Stimulated activated memory B cell treated with anti-CD40 and anti-IgM and Interleukin-4, amounts not matched to agents 10 μg/mL and 1 μg/mL and 100 μg/mL, for 72 hours (primary cell): ENCODE results near the gene GRID2IP.
"Not testable (repeated sequence)": the region's sequence is repeated elsewhere in the genome, so short reads cannot be mapped to it uniquely, and the experiment has no call there.

Experiments used
- ATAC-seq: fragments of 150-1000 bp; cut with Tn5 transposase; 2 replicates; pipeline ENCODE4 v1.10.0; 2021
- H3K27ac Mint-ChIP-seq: one replicate; pipeline ENCODE4 v1.8.0; 2022; ENCODE audit warnings: mild to moderate bottlenecking, mixed read lengths
- H3K27me3 Mint-ChIP-seq: one replicate; pipeline ENCODE4 v1.8.0; 2022; ENCODE audit warnings: mixed read lengths
- H3K36me3 Mint-ChIP-seq: one replicate; pipeline ENCODE4 v1.8.0; 2022; ENCODE audit warnings: mixed read lengths
- H3K4me1 Mint-ChIP-seq: one replicate; pipeline ENCODE4 v1.8.0; 2022; ENCODE audit warnings: mixed read lengths
- H3K4me3 Mint-ChIP-seq: one replicate; pipeline ENCODE4 v1.8.0; 2022; ENCODE audit warnings: mild to moderate bottlenecking, moderate library complexity, mixed read lengths
- H3K9me3 Mint-ChIP-seq: one replicate; pipeline ENCODE4 v1.8.0; 2022; ENCODE audit warnings: mixed read lengths

Gene GRID2IP

DNA sequence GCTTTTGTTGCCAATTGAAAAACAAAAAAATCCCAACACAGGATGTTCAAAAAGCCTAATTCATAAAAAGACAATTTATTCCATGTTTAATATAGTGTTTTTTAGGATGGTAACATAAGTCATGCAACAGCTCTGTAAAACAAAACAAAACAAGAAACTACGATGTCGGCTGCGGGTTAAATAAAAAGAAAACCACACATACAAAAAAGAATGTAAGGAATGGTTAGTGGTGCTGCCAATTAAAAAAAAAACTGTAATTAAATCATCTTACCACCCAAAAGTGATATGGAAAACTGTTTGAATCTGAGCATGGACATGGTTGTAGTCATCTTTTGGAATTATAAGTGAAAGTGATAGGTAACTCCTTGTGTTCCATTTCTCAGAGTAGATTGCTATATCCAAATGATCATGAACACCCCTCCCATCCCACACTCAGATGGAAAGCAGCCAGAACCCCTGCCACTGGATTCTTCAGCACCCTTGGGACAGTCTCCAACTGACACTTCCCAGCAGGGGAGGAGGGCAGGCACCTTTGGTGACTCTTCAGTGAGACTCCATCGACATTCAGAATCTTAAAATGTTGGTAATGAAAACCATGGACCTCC, 89.2 kb downstream of the GRID2IP start:
- ATAC-seq, result no peak
- Mint-ChIP-seq H3K27me3 (no peaks in the 10 kb centered on the region), H3K36me3 (peaks cover 34% of the 10 kb centered on the region), H3K9me3 (no peaks in the 10 kb centered on the region), H3K27ac (no peak overlapping the region), H3K4me1 (peaks cover 8% of the 10 kb centered on the region), H3K4me3 (no peak overlapping the region)

DNA sequence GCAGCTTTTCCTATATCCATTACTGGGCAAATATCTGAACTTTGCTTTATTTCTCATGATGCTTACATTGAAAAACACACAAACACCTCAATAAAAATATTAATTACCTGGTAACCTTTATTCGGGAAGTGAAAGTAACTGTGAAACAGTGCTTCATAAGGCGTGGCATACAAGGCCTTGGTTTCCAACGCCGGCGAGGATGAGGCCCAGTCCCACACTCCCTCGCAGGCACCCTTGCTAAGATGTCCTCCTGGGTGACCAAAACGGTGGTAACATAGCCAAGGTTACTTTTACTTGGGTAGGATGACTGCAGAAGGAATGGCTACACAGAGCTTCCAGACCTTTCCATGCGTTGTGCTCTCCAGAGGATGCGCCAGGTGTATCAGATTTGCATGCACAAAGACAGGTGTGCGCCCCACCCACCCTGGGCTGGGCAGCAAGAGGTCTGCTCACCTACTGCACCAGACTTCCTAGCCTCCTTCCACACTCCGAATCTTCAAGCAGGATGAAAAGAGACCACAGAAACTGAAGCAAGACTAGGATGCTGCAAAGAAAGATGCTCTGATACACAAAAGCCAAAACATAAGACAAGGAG, 90.2 kb downstream of the GRID2IP start:
- Mint-ChIP-seq H3K27me3 (no peaks in the 10 kb centered on the region), H3K9me3 (no peaks in the 10 kb centered on the region), H3K4me3 (no peak overlapping the region), H3K4me1 (peaks cover 8% of the 10 kb centered on the region), H3K27ac (no peak overlapping the region), H3K36me3 (peaks cover 24% of the 10 kb centered on the region)
- ATAC-seq, result no peak

DNA sequence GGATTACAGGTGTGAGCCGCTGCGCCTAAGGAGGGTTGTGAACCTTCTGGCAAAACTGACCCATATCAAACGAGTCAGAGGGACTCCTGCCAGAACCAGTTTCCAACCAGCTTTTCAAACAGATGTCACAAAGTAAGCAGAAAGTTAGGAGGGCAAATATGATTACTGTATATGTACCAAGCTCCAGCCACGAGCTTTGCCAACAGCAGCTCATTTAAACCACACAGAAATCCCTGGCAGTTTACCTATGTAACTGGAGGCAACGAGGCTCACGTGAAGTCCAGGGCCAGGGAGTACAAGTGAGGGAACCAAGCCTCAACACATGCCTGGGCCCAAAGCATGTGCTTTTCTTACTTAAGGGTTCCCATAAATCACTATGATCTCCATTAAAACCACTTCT, 91.0 kb downstream of the GRID2IP start:
- Mint-ChIP-seq H3K4me3 (no peak overlapping the region), H3K4me1 (peaks cover 8% of the 10 kb centered on the region), H3K27ac (no peak overlapping the region), H3K27me3 (no peaks in the 10 kb centered on the region), H3K9me3 (no peaks in the 10 kb centered on the region), H3K36me3 (peaks cover 17% of the 10 kb centered on the region)
- ATAC-seq, result no peak

DNA sequence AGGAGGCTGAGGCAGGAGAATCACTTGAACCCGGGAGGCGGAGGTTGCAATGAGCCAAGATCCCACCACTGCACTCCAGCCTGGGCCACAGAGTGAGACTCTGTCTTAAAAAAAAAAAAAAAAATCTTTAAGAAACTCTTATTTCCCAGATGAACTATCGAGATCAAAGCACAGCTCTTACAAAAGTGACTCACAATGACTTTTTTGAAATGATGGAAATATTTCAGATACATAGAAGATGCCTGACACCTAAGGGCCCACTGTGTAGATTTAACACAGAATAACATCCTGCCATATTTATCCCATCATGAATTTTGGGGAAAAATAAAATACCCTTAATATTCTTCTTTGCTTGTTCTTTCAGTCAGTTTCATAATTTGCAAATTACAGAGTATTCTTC, 92.6 kb downstream of the GRID2IP start:
- not testable (repeated sequence) for H3K27ac Mint-ChIP-seq, H3K27me3 Mint-ChIP-seq, ATAC-seq, H3K9me3 Mint-ChIP-seq, H3K4me1 Mint-ChIP-seq, H3K4me3 Mint-ChIP-seq
- H3K36me3 Mint-ChIP-seq, result peaks cover 11% of the 10 kb centered on the region

DNA sequence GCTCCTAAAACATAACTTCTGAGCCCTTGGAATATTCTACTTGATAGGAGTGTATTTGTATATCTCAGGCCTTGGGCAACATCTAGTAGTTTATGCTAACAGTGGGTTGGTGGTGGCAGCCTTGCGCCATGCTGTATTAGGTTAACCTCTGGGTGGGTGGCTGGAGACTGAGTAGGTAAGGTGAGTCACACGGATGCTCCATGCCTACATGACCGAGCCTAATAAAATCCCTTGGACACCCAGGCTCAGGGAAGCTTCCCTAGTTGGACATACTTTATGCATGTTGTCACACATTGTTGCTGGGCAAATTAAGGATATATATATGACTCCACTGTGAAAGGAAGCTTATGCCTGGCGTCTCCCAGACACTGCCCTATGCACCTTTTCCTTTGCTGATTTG, 97.5 kb downstream of the GRID2IP start:
- H3K4me1 Mint-ChIP-seq, result peaks cover 6% of the 10 kb centered on the region
- no peak overlapping the region for H3K27ac Mint-ChIP-seq
- ATAC-seq, result no peak
- no peaks in the 10 kb centered on the region for H3K9me3 Mint-ChIP-seq
- no peaks in the 10 kb centered on the region for H3K27me3 Mint-ChIP-seq
- H3K4me3 Mint-ChIP-seq, result no peak overlapping the region
- H3K36me3 Mint-ChIP-seq, result no peaks in the 10 kb centered on the region

DNA sequence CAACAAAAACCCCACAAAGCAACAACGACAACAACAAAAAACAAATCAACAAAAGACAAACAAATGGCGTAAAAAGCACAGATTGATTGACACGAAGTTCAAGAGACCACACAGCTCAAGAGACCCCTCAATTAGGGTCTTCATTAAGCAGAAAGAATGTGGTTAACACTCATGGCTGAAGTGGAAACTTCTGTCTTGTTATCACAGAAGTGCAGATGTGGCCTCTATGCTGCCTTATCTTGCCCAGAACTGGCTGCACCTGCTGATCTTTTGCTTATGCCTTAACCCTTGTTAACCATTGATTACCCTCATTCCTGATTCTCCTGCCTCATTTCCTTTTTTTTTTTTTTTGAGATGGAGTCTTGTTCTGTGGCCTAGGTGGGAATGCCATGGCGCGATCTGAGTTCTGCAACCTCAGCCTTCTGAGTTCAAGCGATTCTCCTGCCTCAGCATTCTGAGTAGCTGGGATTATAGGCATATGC, 100.0 kb downstream of the GRID2IP start:
- Mint-ChIP-seq H3K27ac (no peak overlapping the region), H3K4me1 (peaks cover 15% of the 10 kb centered on the region), H3K9me3 (no peaks in the 10 kb centered on the region), H3K27me3 (no peaks in the 10 kb centered on the region), H3K4me3 (no peak overlapping the region), H3K36me3 (no peaks in the 10 kb centered on the region)
- no peak for ATAC-seq

DNA sequence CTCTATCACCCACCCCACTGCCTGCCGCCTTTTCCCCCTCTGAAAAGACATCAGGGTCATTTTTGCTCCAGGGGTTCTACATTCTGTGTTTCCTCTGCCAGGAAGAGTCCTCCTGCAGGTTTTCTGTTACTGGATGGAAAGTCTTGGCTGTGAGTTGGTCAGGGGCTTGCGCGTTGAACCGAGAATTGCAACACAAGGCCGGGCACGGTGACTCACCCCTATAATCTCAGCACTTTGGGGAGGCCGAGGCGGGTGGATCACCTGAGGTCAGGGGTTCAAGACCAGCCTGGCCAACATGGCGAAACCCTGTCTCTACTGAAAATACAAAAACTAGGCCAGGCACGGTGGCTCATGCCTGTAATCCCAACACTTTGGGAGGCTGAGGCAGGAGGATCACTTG, 100.7 kb downstream of the GRID2IP start:
- H3K27ac Mint-ChIP-seq, H3K36me3 Mint-ChIP-seq, ATAC-seq, H3K27me3 Mint-ChIP-seq, H3K4me3 Mint-ChIP-seq, H3K9me3 Mint-ChIP-seq: not testable (repeated sequence)
- H3K4me1 Mint-ChIP-seq, result peaks cover 21% of the 10 kb centered on the region

DNA sequence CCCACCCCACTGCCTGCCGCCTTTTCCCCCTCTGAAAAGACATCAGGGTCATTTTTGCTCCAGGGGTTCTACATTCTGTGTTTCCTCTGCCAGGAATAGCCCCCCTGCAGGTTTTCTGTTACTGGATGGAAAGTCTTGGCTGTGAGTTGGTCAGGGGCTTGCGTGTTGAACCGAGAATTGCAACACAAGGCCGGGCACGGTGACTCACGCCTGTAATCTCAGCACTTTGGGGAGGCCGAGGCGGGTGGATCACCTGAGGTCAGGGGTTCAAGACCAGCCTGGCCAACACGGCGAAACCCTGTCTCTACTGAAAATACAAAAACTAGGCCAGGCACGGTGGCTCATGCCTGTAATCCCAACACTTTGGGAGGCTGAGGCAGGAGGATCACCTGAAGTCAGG, 101.4 kb downstream of the GRID2IP start:
- not testable (repeated sequence) for H3K4me3 Mint-ChIP-seq, H3K9me3 Mint-ChIP-seq, ATAC-seq, H3K27me3 Mint-ChIP-seq, H3K27ac Mint-ChIP-seq
- Mint-ChIP-seq H3K4me1 (peaks cover 28% of the 10 kb centered on the region), H3K36me3 (peaks cover 11% of the 10 kb centered on the region)

DNA sequence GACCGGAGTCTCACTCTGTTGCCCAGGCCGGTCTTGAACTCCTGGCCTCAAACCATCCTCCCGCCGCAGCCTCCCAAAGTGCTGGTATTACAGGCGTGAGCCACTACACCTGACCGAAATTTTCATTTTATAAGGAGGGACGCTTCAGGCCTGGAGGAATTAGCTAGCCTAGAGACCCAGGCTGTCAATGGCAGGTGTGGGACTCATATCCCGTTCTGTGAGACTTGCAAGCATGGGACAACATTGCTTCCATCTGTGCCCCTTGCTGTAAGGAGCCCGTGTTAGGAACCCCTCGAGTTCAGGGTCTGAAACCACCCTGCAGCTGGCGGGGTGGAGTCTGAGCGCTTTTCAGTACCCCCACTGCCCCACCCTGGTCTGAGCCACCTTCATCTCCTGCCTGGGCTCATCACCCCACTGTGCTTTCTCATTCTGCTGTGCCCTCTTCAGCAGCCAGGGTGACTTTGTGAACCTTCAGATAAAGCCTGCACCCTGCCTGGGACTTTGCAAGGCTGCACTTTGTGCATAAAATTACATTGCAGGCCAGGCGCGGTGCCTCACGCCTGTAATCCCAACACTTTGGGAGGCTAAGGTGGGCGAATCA, 102.2 kb downstream of the GRID2IP start:
- no peak overlapping the region for H3K27ac Mint-ChIP-seq
- ATAC-seq, result no peak
- H3K27me3 Mint-ChIP-seq, result no peaks in the 10 kb centered on the region

DNA sequence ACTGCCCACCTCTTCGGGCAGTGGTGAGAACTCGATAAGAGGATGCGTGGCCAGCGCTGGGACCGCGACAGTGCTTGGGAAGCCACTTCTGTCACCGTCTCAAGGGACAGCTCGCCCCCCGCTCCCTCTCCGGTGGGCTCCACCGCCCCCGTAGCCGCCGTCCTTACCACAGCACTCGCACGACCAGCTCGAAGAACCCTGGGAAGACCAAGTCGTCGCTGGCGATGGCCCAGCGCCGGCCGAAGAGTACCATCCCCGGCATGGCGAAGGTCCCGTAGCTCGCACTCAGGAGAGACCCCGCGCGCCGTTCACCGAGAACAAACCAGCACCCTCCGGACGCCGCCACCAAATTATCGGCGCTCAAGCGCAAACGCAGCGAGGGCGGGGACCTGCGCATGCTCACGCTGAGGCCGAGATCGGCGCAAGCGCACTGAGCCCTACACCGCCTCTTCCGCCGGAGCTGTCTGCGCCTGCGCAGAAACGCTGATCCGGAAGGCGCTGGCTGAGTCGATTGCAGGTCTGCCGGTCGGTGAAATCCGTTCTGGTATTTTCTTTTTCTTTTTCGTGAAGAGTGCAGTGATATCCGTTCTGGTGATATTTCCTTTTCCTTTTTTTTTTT, 103.6 kb downstream of the GRID2IP start, which contains the start of gene DAGLB:
DAGLB (minus strand) TSS at position 374 of the 619 bp plus-strand sequence; CDS start at position 262, 112 bp downstream.
- peak; percentile 94 for ATAC-seq
- Mint-ChIP-seq H3K4me1 (peaks cover 39% of the 10 kb centered on the region), H3K9me3 (no peaks in the 10 kb centered on the region), H3K4me3 (peak within 1 kb of the TSS; percentile 85), H3K27ac (peak within 1 kb of the TSS; percentile 94), H3K27me3 (no peaks in the 10 kb centered on the region), H3K36me3 (peaks cover 23% of the 10 kb centered on the region)

More for the DNA sequence above, 102.2 kb downstream of the GRID2IP start:
- H3K36me3 Mint-ChIP-seq, result peaks cover 15% of the 10 kb centered on the region
- peak overlapping the region; percentile 63 for H3K4me3 Mint-ChIP-seq
- no peaks in the 10 kb centered on the region for H3K9me3 Mint-ChIP-seq
- H3K4me1 Mint-ChIP-seq, result peaks cover 33% of the 10 kb centered on the region
